ENCODE results near the gene AP2A1. TPM values are rescaled to one million over a fixed set of nuclear protein-coding genes. Genes with fewer than 3 reads are reported as not detected.

The AP2A1 gene
- total RNA-seq, 1 donor from 2014 or later, result 168 TPM

- Histone ChIP-seq H3K4me1 (ENCODE audit: insufficient read depth, low read length) (peaks cover 21% of the 10 kb centered on the region), H3K4me3 (ENCODE audit: insufficient read depth, low read depth, low read length) (peak overlapping the region; percentile 86), H3K36me3 (ENCODE audit: insufficient read depth, low read length) (peaks cover 3% of the 10 kb centered on the region), H3K79me2 (ENCODE audit: insufficient read depth, low read length) (peaks cover 55% of the 10 kb centered on the region), H2AFZ (ENCODE audit: low read depth, low read length) (no peak overlapping the region), H3K27me3 (ENCODE audit: insufficient read depth, low read length) (no peaks in the 10 kb centered on the region), H3K4me2 (ENCODE audit: low read length) (peak overlapping the region; percentile 100), H4K20me1 (ENCODE audit: insufficient read depth, low read length) (peaks cover 51% of the 10 kb centered on the region), H3K9ac (ENCODE audit: low read length) (peak overlapping the region; percentile 93), H3K27ac (ENCODE audit: low read depth, low read length) (peak overlapping the region; percentile 64), H3K9me3 (ENCODE audit: insufficient read depth, low read depth, low read length) (no peaks in the 10 kb centered on the region)
- peak overlapping the region; percentile 98 for H3K4me3 Mint-ChIP-seq (ENCODE audit: unreplicated experiment)
- no peaks in the 10 kb centered on the region for H3K27me3 Mint-ChIP-seq (ENCODE audit: low read depth, unreplicated experiment)
- peak overlapping the region; percentile 92 for H3K27ac Mint-ChIP-seq (ENCODE audit: unreplicated experiment)
- no peak for TF ChIP-seq CTCF (IDR thresholded peaks at IDR 0.05; ENCODE audit: insufficient read depth, low read depth, low read length)
- no peak for TF ChIP-seq EZH2 (IDR thresholded peaks at IDR 0.05; ENCODE audit: insufficient read depth, low read length)
- H3K9me3 Mint-ChIP-seq (ENCODE audit: unreplicated experiment), result no peaks in the 10 kb centered on the region
- H3K4me1 Mint-ChIP-seq (ENCODE audit: low read depth, unreplicated experiment), result peaks cover 21% of the 10 kb centered on the region
- H3K36me3 Mint-ChIP-seq (ENCODE audit: low read depth, unreplicated experiment), result peaks cover 4% of the 10 kb centered on the region
- no peak for FAIRE-seq
- no peak for DNase-seq (ENCODE audit: low read depth)
Observed at GRCh38 chr19:49767967-49768581, 1.3 kb downstream of the AP2A1 start.

GRCh38 chr19:49770529-49770928 lies 3.7 kb downstream of the AP2A1 start:
- H4K20me1 ChIP-seq (ENCODE audit: insufficient read depth, low read length), result peaks cover 71% of the 10 kb centered on the region

More at GRCh38 chr19:49770529-49770928, 3.7 kb downstream of the AP2A1 start:
- H3K4me3 Mint-ChIP-seq (ENCODE audit: unreplicated experiment), result no peak overlapping the region
- H3K27me3 Mint-ChIP-seq (ENCODE audit: low read depth, unreplicated experiment), result no peaks in the 10 kb centered on the region
- TF ChIP-seq EZH2 (IDR thresholded peaks at IDR 0.05; ENCODE audit: insufficient read depth, low read length) (no peak), CTCF (IDR thresholded peaks at IDR 0.05; ENCODE audit: insufficient read depth, low read depth, low read length) (no peak)
- Histone ChIP-seq H3K4me1 (ENCODE audit: insufficient read depth, low read length) (peaks cover 20% of the 10 kb centered on the region), H3K9me3 (ENCODE audit: insufficient read depth, low read depth, low read length) (no peaks in the 10 kb centered on the region), H3K9ac (ENCODE audit: low read length) (no peak overlapping the region), H3K27ac (ENCODE audit: low read depth, low read length) (no peak overlapping the region), H3K79me2 (ENCODE audit: insufficient read depth, low read length) (peaks cover 79% of the 10 kb centered on the region), H3K4me2 (ENCODE audit: low read length) (no peak overlapping the region), H3K4me3 (ENCODE audit: insufficient read depth, low read depth, low read length) (no peak overlapping the region), H3K27me3 (ENCODE audit: insufficient read depth, low read length) (no peaks in the 10 kb centered on the region), H3K36me3 (ENCODE audit: insufficient read depth, low read length) (peaks cover 3% of the 10 kb centered on the region), H2AFZ (ENCODE audit: low read depth, low read length) (no peak overlapping the region)
- FAIRE-seq (no peak), DNase-seq (ENCODE audit: low read depth) (no peak)
- H3K36me3 Mint-ChIP-seq (ENCODE audit: low read depth, unreplicated experiment), result peaks cover 10% of the 10 kb centered on the region
- no peaks in the 10 kb centered on the region for H3K9me3 Mint-ChIP-seq (ENCODE audit: unreplicated experiment)
- H3K27ac Mint-ChIP-seq (ENCODE audit: unreplicated experiment), result no peak overlapping the region
- H3K4me1 Mint-ChIP-seq (ENCODE audit: low read depth, unreplicated experiment), result peaks cover 17% of the 10 kb centered on the region

All from astrocyte (in vitro differentiated cells and primary cell).